Astrocyte (in vitro differentiated cells and primary cell): ENCODE measurements around the gene FKBP7.

Source experiments
- EZH2 ChIP-seq: IDR thresholded peaks from 2 replicates; pipeline ENCODE4 v1.6.1; 2012; ENCODE audit warnings: mild to moderate bottlenecking, low read length, inconsistent platforms; ENCODE audit not compliant: insufficient read depth
- TF ChIP-seq, protein P1 (sequence below): IDR thresholded peaks from 2 replicates; pipeline ENCODE4 v1.5.1; 2011; ENCODE audit warnings: low read depth, mild to moderate bottlenecking, inconsistent platforms, low read length, moderate library complexity; ENCODE audit not compliant: insufficient read depth

DNA sequence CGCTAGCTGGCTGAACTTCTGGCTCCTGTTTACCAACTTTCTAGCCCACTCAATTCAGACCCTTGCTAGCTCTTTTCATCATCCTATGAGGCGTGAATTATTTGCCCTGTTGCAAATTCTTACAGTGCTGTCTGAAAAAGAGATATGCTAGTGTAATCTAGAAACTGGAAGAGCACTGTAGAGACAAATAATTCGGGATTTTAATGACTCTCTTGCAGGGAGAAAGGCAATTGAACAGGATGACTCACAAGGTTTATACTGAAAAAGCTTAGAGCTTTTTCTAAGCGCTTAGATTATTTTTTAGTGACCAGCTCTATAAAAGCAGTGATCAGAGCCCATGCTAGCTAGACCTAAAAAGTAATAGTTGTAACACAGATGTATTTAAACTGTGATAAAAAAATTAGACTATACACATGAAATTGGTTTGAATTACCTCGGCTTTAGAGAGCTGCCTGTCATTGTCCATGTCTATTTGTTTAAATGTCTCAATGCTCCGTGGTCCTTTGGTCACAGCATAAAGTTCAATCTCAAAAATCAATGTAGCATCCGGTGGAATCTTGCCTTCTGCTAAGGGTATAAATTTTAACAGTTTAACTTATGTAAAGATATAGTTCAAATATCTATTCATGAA is 9.1 kb downstream of the FKBP7 start:
- TF ChIP-seq, protein P1, sequence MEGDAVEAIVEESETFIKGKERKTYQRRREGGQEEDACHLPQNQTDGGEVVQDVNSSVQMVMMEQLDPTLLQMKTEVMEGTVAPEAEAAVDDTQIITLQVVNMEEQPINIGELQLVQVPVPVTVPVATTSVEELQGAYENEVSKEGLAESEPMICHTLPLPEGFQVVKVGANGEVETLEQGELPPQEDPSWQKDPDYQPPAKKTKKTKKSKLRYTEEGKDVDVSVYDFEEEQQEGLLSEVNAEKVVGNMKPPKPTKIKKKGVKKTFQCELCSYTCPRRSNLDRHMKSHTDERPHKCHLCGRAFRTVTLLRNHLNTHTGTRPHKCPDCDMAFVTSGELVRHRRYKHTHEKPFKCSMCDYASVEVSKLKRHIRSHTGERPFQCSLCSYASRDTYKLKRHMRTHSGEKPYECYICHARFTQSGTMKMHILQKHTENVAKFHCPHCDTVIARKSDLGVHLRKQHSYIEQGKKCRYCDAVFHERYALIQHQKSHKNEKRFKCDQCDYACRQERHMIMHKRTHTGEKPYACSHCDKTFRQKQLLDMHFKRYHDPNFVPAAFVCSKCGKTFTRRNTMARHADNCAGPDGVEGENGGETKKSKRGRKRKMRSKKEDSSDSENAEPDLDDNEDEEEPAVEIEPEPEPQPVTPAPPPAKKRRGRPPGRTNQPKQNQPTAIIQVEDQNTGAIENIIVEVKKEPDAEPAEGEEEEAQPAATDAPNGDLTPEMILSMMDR = no peak
- TF ChIP-seq EZH2 = no peak
